ENCODE data around the gene MYH14. TPM values are rescaled to one million over a fixed set of nuclear protein-coding genes. Genes with fewer than 3 reads are reported as not detected.

MYH14 gene
- total and polyA plus RNA-seq, 2 of the 13 experiments (the other 11 are each of a cell fraction or from before 2014, with no cell fraction given) = 5.5 to 5.8 TPM

DNA sequence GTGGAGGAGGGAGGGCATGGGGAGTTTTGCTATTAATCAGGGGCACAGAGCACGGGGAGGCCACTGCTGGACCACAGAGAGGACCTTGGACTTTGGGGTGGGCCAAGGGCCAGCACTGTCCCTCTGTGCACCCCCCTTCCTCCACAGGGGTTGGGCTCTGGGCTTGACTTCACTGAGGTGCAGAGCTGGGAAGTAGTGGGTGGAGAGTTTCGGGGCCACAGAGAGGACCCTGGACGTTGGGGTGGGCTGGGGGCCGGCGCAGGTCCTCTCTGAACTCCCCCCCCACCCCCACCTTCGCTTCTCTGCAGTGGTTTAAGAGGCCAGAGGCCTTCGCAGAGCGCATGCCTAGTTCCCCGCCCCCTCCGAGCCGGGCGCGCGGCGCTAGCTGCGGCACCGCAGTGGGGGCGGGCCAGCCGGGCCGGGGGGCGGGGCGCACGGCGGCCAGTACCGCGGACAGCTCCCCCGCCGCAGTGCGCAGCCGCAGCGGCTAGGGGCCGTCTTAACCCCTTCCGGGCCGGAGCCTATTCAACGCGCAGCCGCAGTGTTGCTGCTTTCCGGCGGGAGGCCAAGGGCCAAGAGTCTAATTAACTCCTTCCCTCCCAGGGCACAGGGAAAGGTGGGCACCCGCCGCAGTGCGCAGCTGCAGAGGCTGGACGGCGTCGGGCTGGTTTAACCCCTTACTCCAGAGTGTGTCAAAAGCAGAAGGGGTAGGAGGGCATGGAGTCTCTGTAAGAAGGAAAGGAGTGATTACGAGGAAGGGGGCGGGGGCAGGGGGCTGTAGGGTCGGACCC is 122.1 kb downstream of the MYH14 start (continued):
- no peak for TF ChIP-seq KAT2B (IDR thresholded peaks at IDR 0.05; ENCODE audit: borderline replicate concordance, low read depth, low read length)
- no peak for TF ChIP-seq ZMYM3 (CRISPR knock-in tag; IDR thresholded peaks at IDR 0.05)
- TF ChIP-seq MAZ (IDR thresholded peaks at IDR 0.05; ENCODE audit: borderline replicate concordance, low read depth, low read length) = peak; percentile 67; the same call in 1 of the 2 replicates
- peak; percentile 88 for TF ChIP-seq MAZ (CRISPR knock-in tag; IDR thresholded peaks at IDR 0.05; ENCODE audit: low read depth)
- TF ChIP-seq ZNF451 (CRISPR knock-in tag; IDR thresholded peaks at IDR 0.05) = peak; percentile 58; the same call in 1 of the 2 replicates
- no peak for TF ChIP-seq ZNF343 (CRISPR knock-in tag; IDR thresholded peaks at IDR 0.05)
- TF ChIP-seq IRX3 (CRISPR knock-in tag; IDR thresholded peaks at IDR 0.05; ENCODE audit: borderline replicate concordance, low read depth) = peak; percentile 98
- TF ChIP-seq CCDC6 (CRISPR knock-in tag; IDR thresholded peaks at IDR 0.05) = peak; percentile 97
- peak; percentile 31; the same call in 1 of the 2 replicates for TF ChIP-seq ZNF614 (CRISPR knock-in tag; IDR thresholded peaks at IDR 0.05; ENCODE audit: borderline replicate concordance)
- no peak for TF ChIP-seq PHF5A (CRISPR knock-in tag; IDR thresholded peaks at IDR 0.05; ENCODE audit: low read depth, unreplicated experiment)
- peak; percentile 94 for TF ChIP-seq MIER2 (CRISPR knock-in tag; IDR thresholded peaks at IDR 0.05)
- 0 out of 2 replicates have a peak, but pooled peaks have one; percentile 68 for TF ChIP-seq ZC3H13 (CRISPR knock-in tag; IDR thresholded peaks at IDR 0.05)
- TF ChIP-seq, protein P1, sequence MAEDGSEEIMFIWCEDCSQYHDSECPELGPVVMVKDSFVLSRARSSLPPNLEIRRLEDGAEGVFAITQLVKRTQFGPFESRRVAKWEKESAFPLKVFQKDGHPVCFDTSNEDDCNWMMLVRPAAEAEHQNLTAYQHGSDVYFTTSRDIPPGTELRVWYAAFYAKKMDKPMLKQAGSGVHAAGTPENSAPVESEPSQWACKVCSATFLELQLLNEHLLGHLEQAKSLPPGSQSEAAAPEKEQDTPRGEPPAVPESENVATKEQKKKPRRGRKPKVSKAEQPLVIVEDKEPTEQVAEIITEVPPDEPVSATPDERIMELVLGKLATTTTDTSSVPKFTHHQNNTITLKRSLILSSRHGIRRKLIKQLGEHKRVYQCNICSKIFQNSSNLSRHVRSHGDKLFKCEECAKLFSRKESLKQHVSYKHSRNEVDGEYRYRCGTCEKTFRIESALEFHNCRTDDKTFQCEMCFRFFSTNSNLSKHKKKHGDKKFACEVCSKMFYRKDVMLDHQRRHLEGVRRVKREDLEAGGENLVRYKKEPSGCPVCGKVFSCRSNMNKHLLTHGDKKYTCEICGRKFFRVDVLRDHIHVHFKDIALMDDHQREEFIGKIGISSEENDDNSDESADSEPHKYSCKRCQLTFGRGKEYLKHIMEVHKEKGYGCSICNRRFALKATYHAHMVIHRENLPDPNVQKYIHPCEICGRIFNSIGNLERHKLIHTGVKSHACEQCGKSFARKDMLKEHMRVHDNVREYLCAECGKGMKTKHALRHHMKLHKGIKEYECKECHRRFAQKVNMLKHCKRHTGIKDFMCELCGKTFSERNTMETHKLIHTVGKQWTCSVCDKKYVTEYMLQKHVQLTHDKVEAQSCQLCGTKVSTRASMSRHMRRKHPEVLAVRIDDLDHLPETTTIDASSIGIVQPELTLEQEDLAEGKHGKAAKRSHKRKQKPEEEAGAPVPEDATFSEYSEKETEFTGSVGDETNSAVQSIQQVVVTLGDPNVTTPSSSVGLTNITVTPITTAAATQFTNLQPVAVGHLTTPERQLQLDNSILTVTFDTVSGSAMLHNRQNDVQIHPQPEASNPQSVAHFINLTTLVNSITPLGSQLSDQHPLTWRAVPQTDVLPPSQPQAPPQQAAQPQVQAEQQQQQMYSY (CRISPR knock-in tag; IDR thresholded peaks at IDR 0.05) = peak; percentile 70; the same call in 1 of the 2 replicates
- peak; percentile 86 for TF ChIP-seq PRMT3 (CRISPR knock-in tag; IDR thresholded peaks at IDR 0.05; ENCODE audit: borderline replicate concordance, low read depth)
- TF ChIP-seq HNF4G (IDR thresholded peaks at IDR 0.05; ENCODE audit: borderline replicate concordance, low read depth, low read length) = peak; percentile 70
- no peak for TF ChIP-seq HNF4G (CRISPR knock-in tag; IDR thresholded peaks at IDR 0.05; ENCODE audit: borderline replicate concordance, low read depth)
- no peak for TF ChIP-seq NPAS2 (CRISPR knock-in tag; IDR thresholded peaks at IDR 0.05; ENCODE audit: borderline replicate concordance)
- TF ChIP-seq ZNF709 (CRISPR knock-in tag; IDR thresholded peaks at IDR 0.05) = peak; percentile 89; the same call in 1 of the 2 replicates
- TF ChIP-seq, protein P2, sequence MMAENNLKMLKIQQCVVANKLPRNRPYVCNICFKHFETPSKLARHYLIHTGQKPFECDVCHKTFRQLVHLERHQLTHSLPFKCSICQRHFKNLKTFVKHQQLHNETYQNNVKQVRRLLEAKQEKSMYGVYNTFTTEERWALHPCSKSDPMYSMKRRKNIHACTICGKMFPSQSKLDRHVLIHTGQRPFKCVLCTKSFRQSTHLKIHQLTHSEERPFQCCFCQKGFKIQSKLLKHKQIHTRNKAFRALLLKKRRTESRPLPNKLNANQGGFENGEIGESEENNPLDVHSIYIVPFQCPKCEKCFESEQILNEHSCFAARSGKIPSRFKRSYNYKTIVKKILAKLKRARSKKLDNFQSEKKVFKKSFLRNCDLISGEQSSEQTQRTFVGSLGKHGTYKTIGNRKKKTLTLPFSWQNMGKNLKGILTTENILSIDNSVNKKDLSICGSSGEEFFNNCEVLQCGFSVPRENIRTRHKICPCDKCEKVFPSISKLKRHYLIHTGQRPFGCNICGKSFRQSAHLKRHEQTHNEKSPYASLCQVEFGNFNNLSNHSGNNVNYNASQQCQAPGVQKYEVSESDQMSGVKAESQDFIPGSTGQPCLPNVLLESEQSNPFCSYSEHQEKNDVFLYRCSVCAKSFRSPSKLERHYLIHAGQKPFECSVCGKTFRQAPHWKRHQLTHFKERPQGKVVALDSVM (CRISPR knock-in tag; IDR thresholded peaks at IDR 0.05) = peak; percentile 34; the same call in 1 of the 2 replicates
- peak; percentile 85; the same call in 1 of the 2 replicates for TF ChIP-seq ZFP82 (CRISPR knock-in tag; IDR thresholded peaks at IDR 0.05; ENCODE audit: borderline replicate concordance)
- TF ChIP-seq ZNF232 (CRISPR knock-in tag; IDR thresholded peaks at IDR 0.05; ENCODE audit: borderline replicate concordance) = 0 out of 2 replicates have a peak, but pooled peaks have one; percentile 67
- peak; percentile 45; the same call in 1 of the 2 replicates for TF ChIP-seq ESRRA (CRISPR knock-in tag; IDR thresholded peaks at IDR 0.05; ENCODE audit: low read depth)
